ENCODE data around the gene KCNJ11.
"Not testable (repeated sequence)": the region's sequence is repeated elsewhere in the genome, so short reads cannot be mapped to it uniquely, and the experiment has no call there.

The KCNJ11 gene

DNA sequence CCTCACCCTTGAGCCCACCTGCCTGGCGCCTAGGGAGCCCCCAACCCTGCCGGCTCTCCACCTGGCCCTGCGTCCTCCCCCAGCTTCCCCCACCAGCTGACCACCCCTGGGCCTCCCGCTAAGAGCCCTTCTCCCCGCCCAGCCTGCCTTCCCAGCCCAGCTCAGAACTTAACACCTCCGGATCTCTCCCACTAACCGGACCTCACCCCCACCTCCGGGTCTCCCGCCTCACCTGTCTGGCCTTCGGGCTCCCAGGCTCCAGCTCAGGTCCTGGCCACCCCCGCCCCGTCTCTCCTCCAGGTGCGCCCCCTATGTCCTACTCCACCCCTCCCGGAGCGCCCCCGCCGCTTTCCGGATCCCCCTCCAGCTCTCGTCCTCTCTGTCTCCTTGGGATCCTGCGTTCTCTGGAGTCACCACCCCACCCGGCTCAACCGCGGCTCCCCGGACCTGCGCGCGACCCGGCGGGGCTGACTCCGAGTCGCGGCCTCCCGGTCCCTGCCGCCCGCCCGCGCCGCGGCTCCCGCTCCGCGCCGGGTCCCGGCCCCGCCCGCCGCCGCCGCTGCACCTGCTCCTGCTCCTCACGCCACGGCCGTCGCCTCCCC, at the start of gene KCNJ11:
TSS of gene KCNJ11 (minus strand) at position 51 of the 602 bp plus-strand sequence. CDS start 568 bp downstream, outside the sequence.
- DNase-seq (ENCODE audit: low read depth, low spot score): no peak

DNA sequence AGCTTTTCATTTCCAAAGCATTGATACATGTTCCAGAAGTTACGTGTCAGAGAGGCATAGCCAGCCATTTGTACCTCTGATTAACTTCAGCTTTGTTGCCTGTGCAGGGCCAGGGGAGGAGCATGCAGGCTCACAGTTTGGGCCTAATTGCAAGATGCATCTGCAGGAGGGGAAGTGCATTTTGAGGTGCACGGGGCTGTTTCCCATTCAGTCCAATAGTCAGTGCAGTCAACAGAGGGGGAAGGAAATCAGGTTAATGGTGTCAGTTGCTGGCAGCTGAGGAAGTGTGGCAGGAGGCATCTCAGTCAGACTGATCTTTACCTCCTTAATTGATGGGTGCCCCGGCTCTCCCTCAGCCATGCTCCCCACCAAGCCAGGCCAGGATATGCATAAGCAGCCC, 48.9 kb upstream of the KCNJ11 start:
- DNase-seq (ENCODE audit: low read depth, low spot score): no peak

DNA sequence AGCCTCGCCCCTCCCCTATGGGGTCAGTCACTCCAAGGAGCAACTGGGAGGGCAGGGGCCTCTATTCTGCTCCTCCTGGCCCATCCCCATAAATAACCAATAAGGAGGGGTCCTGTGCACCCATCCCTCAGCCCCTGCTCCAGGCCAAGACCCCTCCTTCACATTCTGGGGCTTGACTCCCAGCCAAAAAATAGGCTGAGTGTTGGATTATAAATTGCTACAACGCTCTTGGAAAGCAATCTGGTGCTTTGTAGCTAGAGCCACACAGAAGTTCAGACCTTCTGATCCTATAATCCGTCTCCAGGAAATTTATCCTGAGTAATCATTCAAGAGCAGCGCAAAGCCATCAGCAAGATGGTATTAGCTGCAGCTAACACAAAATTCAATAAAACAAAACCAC, 45.6 kb upstream of the KCNJ11 start:
- no peak for DNase-seq (ENCODE audit: low read depth, low spot score)

DNA sequence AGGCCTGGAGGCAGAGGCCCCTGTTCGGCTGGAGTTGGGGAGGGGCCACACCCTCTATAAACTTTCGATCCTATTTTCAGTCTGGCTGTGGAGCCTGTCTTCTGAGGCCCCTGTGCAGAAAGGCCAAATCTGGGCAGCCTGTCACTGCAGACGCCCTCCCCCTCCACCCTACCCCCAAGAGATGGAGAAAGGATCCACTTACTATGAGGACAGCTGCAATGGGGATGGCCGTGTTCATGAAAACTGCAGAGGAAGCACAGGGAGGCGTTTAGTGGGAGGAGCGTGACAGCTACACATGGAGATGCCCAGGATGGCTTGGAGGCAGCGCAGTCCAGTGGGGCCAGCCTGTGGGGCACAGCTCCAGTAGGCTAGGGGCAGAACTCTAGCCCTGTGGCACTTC, 43.5 kb upstream of the KCNJ11 start:
- DNase-seq (ENCODE audit: low read depth, low spot score): no peak

DNA sequence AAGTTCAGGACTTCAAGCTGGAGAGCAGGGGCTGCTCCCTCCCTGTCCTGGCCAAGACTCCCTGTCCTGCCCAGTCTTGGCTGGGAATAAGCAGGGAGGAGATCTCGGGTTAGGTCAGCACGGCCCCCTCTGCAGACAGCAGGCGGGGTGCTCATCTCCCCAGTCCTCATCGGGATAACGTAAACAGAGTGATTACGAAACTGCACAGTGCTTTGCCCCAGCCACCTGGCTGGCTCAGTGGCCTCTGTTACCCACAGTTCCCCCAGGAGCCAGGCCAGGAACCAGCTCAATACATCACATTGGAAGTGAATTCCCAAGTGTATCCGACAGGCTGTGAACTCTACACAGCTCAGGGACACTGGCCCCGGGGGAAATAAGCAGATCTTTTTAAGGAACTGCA, 42.7 kb upstream of the KCNJ11 start:
- no peak for DNase-seq (ENCODE audit: low read depth, low spot score)

DNA sequence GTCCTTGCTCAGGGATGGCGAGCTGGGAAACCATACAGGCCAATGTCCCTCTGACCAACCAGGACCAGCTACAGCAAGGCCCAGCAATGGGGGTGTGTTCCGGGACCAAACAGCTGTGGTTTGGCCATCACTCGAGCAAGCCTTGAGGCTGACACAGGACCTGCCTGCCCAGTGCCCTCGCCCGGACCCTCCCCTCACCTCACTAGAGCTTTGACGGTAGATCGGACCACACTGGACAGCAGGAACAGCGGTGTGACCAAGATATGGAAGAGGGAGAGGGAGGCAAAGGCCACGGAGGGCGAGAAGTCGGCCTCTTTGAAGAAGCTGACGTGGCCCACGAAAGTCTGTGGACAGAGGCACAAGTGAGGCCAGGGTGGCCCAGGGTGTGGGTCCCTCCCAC, 42.2 kb upstream of the KCNJ11 start:
- no peak for DNase-seq (ENCODE audit: low read depth, low spot score)

DNA sequence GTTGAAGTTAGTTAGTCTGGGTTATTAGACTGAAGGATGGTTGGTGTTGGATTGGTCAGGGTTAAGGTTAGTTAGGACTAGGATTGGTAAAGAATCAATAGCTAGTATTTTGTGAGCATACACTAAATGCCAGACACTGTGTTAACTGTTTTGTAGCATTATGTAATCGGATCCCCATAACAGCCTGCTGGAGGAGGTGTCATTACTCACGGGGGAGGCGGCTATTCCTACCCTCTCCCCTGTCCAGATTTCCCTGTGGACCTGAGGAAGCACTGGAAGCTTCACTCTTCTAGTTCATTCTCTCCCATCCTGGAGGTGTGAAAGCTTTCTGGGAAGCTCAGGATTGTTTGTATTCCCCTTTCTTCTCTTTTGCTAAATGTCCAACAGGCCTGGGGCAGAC, 40.5 kb upstream of the KCNJ11 start:
- no peak for DNase-seq (ENCODE audit: low read depth, low spot score)

DNA sequence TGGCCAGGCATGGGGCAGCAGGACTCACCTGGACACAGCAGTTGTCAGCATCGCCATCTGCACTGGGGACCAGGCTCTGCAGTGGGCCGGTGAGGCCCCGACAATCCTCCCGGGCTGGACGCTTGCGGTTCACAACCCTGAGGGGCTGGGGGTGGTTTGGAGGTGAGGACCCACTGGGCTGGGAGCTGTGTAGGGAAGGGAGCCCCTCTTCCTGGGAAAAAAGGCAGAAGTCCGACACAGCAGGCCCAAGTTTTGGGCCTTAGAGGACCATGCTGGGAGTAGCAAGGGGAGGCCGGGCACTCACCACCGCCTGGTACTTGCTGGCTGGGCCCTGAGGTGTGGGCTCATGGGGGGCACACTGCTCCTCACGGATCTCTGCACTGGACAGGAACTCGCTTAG, 39.8 kb upstream of the KCNJ11 start:
- DNase-seq (ENCODE audit: low read depth, low spot score): no peak

DNA sequence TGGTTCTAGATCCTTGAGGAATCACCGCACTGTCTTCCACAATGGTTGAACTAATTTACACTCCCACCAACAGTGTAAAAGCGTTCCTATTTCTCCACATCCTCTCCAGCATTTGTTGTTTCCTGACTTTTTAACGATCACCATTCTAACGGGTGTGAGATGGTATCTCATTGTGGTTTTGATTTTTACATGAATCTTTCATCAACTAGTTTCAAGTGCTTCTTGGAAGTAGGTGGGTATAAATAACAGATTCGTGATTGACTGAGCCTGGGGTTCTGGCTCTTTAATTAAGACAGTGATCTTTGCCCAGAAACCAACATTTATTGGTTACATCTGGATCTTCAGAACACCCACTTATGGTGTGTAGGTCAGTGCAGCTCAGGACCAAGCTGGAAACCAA, 37.8 kb upstream of the KCNJ11 start:
- not testable (repeated sequence) for DNase-seq (ENCODE audit: low read depth, low spot score)

DNA sequence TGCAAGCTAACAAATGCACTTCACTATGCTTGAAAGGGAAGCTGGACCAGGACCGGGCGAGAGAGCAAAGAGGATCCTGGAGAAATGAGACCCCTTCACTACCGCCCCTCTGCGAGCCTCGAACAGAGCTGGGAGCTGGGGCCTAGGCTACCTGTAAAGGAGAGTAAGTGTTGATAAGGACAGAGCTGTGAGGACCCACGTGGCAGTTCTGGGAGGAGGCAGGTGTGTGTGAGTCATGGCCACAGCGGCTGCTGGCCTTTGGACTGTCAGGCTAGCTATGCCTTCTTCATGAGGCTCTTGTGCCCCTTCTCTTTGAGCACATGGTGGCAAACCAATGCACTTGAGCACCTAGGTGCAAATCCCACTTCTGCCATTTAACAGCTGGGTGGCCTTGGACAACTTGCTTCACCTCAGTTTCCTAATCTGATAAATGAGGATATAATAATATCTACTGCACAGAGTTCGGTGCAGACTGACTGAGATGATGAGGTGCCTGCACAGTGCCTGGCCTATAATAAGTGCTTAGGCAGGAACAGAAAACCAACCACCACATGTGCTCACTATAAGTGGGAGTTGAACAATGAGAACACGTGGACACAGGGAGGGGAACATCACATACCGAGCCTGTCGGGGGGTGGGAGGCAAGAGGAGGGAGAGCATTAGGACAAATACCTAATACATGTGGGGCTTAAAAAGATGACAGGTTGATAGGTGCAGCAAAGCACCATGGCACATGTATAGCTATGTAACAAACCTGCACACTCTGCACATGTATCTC, 35.3 kb upstream of the KCNJ11 start:
- DNase-seq (ENCODE audit: low read depth, low spot score): no peak

DNA sequence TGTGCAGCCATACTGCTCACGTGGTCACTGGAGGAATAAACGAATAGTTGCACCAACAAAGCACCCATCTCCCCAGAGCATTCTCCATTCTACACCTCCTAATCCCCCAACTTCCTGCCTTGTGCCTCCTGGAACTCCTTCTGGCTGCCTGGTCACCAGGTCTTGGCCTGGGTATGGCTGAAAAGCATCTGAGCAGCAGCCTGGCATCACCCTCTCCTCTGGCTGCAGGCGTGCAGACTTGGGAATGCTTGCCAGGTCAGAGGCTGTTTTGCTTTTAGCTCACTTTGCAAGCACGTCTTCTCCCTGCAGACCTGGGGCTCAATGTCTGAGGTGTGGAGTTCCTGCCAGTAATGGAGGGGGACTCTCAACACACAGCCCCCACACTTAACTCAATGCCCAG, 33.3 kb upstream of the KCNJ11 start:
- DNase-seq (ENCODE audit: low read depth, low spot score): no peak

DNA sequence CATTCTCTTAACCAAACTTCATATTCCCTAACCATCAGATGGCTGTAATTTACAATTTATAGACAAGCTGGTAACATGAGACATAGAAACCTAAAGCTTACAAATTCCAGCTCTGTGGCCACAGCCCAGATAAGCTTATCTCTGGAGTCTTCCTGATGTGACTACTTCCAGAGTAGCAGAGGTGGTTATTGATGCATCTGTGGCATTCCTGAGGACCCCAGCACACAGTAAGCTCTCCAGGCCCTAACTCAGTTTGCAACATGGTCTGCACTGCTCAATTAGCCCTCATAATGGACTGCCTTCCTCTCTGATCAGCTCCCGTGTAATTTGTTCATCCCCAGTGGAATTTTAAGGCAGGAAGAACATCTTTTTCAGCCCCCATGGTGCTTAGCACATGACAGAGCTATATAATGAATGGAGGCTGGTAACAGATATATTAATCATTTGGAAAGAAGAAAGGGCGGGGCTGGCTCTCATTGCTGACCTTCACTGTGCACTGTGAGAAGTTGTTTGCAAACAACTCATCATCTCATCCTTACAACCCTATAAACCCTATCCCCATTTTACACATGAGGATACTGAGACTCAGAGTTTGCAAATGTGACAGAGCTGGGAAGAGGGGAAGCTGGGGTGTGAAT, 30.1 kb upstream of the KCNJ11 start:
- DNase-seq (ENCODE audit: low read depth, low spot score): no peak

DNA sequence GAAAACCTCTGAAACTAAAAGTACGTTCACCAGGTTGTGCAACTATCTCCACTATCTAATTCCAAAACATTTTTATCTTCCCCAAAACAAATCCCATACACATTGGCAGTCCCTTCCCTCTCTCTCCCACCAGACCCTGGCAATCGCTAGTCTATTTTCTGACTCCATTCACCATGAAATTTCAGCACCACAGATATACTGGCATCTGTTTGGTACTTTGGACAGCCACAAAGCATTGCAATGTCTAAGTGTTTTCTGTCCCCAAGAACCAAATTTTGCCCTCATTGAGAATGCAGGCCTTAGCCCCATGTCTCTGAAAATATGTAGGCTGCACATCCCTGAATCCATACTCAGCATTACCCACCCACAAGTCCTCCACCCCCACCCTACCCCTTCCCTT, 28.0 kb upstream of the KCNJ11 start:
- DNase-seq (ENCODE audit: low read depth, low spot score): no peak

DNA sequence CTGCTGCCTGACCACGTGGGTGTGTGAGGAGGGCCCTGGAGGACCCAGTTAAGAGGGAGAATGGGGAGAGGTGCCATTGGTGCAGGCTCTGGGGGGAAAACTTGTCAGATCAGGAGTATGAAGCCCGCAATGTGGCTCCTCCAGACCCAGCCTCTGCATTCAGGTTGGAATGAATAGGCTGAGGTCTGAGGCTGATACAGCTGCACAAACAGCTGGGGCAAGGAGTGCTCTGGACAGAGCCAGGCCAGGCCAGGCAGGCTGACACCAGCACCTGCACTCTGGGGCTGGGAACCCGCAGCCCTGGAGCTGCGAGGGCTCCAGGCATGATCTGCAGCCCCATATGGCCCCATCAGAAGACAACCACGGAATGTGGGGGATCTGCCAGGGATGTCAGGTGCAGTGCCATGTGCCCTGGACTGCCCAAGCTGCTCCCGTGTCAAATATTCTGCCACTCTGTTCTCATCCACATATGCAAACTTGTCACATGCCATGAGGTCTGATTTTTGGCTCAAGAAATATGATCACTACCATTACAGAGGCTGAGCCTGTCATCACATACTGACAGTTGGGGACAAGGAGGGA, 27.2 kb upstream of the KCNJ11 start:
- no peak for DNase-seq (ENCODE audit: low read depth, low spot score)

DNA sequence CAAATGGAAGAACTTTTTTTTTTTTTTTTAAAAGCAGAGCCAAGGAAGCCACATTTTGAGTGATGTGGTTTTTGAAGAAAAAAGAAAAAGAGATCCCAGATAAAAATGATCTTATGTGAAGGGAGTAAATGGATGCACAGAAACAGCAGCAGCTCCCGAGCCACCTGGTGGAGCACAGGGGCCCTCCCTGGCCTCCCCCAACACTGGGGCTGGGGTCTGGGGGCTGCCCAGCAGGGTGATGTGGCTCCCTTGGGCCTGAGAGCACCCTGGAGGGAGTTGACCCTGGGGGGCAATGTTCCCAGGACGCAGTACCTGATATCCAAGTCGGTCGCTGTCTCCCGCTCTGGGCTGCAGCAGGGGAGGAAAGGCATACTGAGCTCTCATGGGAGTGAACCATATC, 26.5 kb upstream of the KCNJ11 start:
- DNase-seq (ENCODE audit: low read depth, low spot score): no peak

DNA sequence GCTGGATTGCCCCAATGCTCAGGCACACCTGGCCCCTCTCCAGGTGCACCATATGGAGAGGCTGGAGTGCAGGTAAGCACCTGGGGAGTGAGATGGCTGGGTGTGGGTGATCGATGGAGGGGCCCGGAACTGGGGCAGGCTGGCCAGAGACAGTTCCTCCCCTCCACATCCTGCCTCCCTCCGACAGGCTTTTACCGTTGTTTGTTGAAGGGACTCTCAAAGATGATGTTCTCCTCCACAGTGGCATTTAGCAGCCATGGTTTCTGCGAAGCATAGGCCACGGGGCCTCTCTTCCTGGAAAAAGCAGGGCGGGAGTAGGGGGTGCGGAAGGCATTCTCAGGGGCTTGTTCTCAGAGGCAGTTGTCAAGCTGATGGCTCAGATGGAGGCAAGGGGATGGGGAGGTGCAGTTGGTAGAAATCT, 25.9 kb upstream of the KCNJ11 start:
- DNase-seq (ENCODE audit: low read depth, low spot score): no peak

DNA sequence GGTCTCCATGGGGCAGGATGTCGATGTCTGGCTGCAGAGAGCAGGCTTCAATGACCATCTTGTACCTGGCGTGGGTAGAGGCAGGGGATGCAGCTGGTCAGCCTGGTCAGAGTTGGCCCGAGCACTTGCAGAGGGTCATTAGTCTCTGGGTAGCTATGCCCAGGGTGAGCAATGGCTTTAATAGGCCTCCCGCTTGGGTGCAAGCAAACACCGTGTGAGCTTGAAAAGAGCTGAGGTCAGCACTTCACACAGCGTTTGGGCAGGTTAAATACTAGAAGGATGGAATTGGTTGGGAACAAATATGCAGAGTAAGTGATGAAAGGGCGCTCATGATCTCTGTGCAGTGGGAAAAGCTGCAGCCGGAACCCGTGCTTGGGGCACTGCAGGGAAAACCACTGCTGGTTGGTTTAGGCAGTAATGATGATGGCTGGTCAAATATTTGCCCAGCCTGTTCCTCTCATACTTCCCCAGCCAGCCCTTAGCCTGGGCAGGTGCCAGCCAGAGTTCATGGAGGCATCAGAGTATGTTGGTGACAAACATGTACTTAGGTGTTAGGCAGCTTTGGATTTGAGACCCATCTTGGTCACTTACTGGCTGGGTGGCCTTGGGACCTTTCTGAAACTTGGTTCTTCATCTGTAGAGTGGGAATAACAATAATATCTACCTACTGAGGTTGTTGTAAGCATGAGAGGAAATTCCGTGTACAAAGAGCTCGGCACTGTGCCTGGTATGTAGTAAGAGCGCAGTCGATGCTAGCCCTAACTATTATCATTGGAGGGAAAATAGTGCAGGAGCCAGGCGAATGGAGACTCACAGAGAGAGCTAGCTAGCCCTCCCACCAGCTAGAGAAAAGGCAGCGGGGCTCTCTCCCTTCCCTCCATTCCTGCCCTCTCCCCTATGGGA, 25.2 kb upstream of the KCNJ11 start:
- DNase-seq (ENCODE audit: low read depth, low spot score): no peak

DNA sequence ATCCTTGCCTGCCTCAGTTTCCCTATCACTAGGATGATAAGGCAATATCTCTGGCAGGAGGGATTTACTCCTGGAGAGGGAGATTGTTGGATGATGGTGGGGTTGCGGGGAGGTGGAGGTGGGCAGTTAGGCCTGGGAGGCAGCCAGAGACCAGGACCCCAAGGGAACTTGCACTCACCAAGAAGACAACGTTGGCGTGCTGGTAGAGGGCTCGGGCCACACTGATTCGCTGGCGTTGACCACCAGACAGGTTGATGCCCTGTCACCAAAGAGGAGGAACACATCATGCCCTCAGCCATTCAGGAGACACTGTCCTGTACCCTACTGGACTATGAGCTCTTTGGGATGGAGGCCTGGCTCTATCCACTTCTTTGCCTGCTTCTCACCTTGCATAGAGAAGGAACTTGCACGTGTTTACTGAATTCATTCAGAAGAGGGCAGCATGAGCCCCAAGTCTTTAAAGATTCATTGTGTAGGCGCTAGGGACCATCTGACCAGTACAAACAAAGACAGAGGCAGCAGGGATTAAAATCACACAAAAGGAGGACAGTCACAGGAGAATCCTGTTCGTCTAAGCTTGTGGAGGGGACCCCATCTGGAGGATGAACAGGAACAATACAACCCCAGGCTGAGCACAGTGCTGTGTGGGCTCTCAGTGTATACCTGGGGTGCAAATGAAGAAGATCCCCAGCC, 24.2 kb upstream of the KCNJ11 start:
- no peak for DNase-seq (ENCODE audit: low read depth, low spot score)

DNA sequence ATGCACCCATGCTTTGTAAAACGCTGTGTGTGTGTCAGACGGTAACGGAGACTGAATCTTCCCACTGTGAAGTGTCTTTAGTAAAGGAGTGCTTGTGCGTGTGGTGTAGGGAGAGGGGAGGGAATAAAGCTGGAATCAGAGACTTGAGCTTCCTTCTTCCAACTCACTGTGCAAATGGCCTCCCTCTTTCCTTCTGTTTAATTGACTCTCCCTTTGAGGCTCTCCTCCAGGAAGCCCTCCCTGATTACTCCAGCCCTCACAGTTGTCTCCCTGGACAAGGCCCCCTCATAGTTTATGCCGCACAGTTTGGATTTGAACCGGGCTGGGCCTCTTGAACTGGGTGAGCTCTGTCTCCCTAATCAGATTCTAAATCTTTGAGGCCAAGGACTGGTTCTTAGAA, 23.0 kb upstream of the KCNJ11 start:
- DNase-seq (ENCODE audit: low read depth, low spot score): no peak

DNA sequence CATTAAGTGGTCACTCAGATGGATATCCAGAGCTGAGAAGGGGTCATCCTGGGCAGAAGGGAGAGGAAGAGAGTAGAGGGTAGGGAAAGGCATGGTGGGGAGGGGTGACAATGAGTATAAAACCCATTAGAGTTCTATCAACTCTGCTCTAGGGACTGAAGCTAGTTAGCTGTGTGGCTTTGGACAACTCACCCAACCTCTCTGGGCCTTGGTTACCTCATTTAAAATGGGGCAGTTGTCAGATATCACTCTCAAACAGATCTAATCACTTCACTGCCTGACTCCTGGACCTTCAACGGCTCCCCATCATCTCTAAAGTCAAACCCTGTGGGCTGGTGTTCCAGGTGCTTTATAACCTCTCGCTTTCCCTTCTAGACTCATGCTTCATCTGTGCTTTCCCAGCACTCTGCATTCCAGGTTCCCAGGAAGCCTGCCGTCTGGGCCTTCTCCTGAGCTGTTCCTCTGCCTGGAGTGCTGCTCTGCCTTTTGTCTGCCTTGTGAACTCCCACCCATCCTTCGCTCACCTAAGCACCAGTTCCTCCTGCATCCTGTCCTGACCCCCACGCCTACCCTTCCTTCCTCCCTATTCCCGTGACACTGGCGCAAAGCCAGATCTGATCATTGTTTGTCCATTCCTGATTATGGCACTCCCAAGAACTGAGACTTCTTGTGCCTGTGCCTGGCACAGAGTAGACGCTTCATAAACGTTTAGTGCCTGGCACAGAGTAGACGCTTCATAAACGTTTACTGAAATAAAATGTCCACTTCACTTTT, 22.3 kb upstream of the KCNJ11 start:
- DNase-seq (ENCODE audit: low read depth, low spot score): no peak
